Esophagus squamous epithelium (tissue), 5 donors: ENCODE results near the gene ZNF431. TPM values are rescaled to one million over a fixed set of nuclear protein-coding genes. Genes with fewer than 3 reads are reported as not detected.

Experiments used
- DNase-seq: peaks from one replicate; lab custom pipeline; 2025; lab: John Stamatoyannopoulos, UW
- H3K27ac ChIP-seq, 4 donors: fragments of 200-600 bp; sonication (generic); one replicate each; pipeline ENCODE4 v1.5.1; 2016 to 2019; ENCODE audit warnings: mild to moderate bottlenecking in 1 of 4
- H3K27me3 ChIP-seq, 4 donors: fragments of 200-600 bp; sonication (generic); 1 replicate in 3 of 4; 2 replicates in 1 of 4; pipeline versions ENCODE4 v1.5.1 to v1.6.0; 2017 to 2021; ENCODE audit warnings: antibody characterized with exemption in 1 of 4
- H3K36me3 ChIP-seq, 3 donors: fragments of 200-600 bp; sonication (generic); one replicate each; pipeline ENCODE4 v1.5.1; 2016 to 2019
- H3K4me1 ChIP-seq, 3 donors: fragments of 200-600 bp; sonication (generic); one replicate each; pipeline ENCODE4 v1.5.1; 2017 to 2019
- H3K4me3 ChIP-seq, 4 donors: fragments of 200-600 bp; sonication (generic); 1 replicate in 3 of 4; 2 replicates in 1 of 4; pipeline ENCODE4 v1.5.1; 2016 to 2019; ENCODE audit warnings: mild to moderate bottlenecking in 2 of 4, moderate library complexity in 1 of 4
- H3K9me3 ChIP-seq, 3 donors: fragments of 200-600 bp; sonication (generic); one replicate each; pipeline ENCODE4 v1.5.1; 2016 to 2019
- CTCF ChIP-seq, 6 experiments: fragments of 450-650 bp in 4 of 6; fragments of 200-600 bp in 2 of 6; sonication (generic) in 2 of 6; IDR thresholded peaks; one replicate each; pipeline ENCODE4 v1.5.1; 2016 to 2019; ENCODE audit warnings: antibody characterized with exemption in 6 of 6, mild to moderate bottlenecking in 4 of 6, moderate library complexity in 4 of 6
- POLR2A ChIP-seq, 4 donors: fragments of 450-650 bp; IDR thresholded peaks; one replicate each; pipeline ENCODE4 v1.6.1; 2017; ENCODE audit warnings: antibody characterized with exemption in 4 of 4, mild to moderate bottlenecking in 4 of 4, moderate library complexity in 3 of 4
- WGBS, 2 donors: methylation state at CpG; one replicate each; pipeline ENCODE4 v1.1.5; 2018; 5-methylcytosine and 5-hydroxymethylcytosine counted together
- intact Hi-C: fragments of 100-400 bp; cut with DNase I; formaldehyde crosslinking; loops from one replicate; pipeline ENCODE4 v1.15.0; 2022
- small RNA-seq, 4 donors: library from RNA; depleted of rRNA; stranded (forward); fragments of <200 nt; gene quantifications; one replicate each; pipeline ENCODE3, GENCODE V24; 2016
- total RNA-seq, 4 donors: library from RNA; depleted of rRNA; stranded (reverse); fragments of >200 nt; gene quantifications; one replicate each; pipeline ENCODE4 v1.1.0, GENCODE V29; 2016
- donor health status: DM: yes; HTN: yes; CAD: no.

The ZNF431 gene
- total RNA-seq, 4 donors from 2014 or later, result 10.8 to 29.2 (median 15.8) TPM

DNA sequence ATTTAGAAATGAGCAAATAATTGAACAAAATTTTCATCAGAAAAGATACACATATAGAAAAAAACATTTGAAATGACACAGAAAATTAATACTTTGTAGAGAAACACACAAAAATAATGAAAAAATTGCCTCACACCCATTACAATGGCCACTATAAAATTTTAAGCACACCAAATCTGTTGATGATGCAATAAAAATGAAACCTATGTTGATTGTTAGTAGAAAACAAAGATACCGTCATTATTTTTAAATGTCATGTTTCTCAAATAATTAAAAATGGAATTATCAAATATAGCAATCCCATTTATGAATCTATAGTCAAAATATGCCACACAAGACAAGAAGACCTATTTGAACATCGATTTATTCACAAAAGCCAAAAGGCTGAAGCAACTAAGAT lies 96.8 kb downstream of the ZNF431 start:
- DNase-seq, result no peak
- TF ChIP-seq CTCF (IDR thresholded peaks at IDR 0.05) (no peak), POLR2A (IDR thresholded peaks at IDR 0.05) (no peak)
- Histone ChIP-seq H3K27me3 (no peaks in the 10 kb centered on the region), H3K27ac (no peak overlapping the region), H3K4me1 (no peaks in the 10 kb centered on the region), H3K9me3 (no peaks in the 10 kb centered on the region), H3K36me3 (no peaks in the 10 kb centered on the region), H3K4me3 (no peak overlapping the region)
- WGBS, 2 donors, result 80 to 83% methylated on average over 2 of the region's 2 CpGs
- intact Hi-C loops, result no loop called here

Small RNA genes lying within 50 kb of the gene (small RNA-seq; reads per million reads assigned to genes)
- gene RNA5SP469, result 0 to 0.54 (median 0.07) reads per million in 4 donors

Other genes starting within 250 kb of the ZNF431 start
- gene ZNF85, start 218.8 kb upstream of the ZNF431 start, total RNA-seq, result 1 to 10 TPM; 1.6 to 3.6 (median 2.6) TPM
- gene ZNF430, start 121.4 kb upstream of the ZNF431 start, total RNA-seq, result 10 to 100 TPM in 3 of 4 donors, 1 to 10 TPM in 1; 6.6 to 41.8 (median 20.1) TPM
- gene ZNF714, start 59.8 kb upstream of the ZNF431 start, total RNA-seq, result 10 to 100 TPM in 2 of 4 donors, 1 to 10 TPM in 2; 5.4 to 14.9 (median 10.0) TPM
- 1 to 10 TPM; 3.0 to 8.6 (median 4.2) TPM for gene ZNF708, start 187.4 kb downstream of the ZNF431 start, total RNA-seq
- 1 to 10 TPM; 2.2 to 4.1 (median 3.3) TPM for gene ZNF738, start 217.0 kb downstream of the ZNF431 start, total RNA-seq